GM12878 (cell line): ENCODE results near the gene PCSK2. TPM values are rescaled to one million over a fixed set of nuclear protein-coding genes. Genes with fewer than 3 reads are reported as not detected.

Experiments
- ATAC-seq: fragments of 200-7000 bp; cut with Tn5 transposase; 3 replicates; pipeline ENCODE4 v1.9.1; 2020; ENCODE audit warnings: mild to moderate bottlenecking, moderate library complexity
- BruUV-seq: library from RNA; stranded (reverse); fragments of 400-500 nt; replicated peaks from 2 replicates; lab custom pipeline; 2021; lab: Mats Ljungman, UMichigan
- CTCF ChIA-PET: fragments of 300-600 bp; sonication (Branson Sonifier 250); formaldehyde crosslinking; extraction: SDS; loops from one replicate; lab custom pipeline; 2021; ENCODE audit warnings: inconsistent platforms; lab: Yijun Ruan, JAX
- POLR2A ChIA-PET: fragments of 350-600 bp; formaldehyde crosslinking; extraction: SDS; loops from one replicate; lab custom pipeline; 2021; ENCODE audit warnings: inconsistent platforms; lab: Charles Lee
- RAD21 ChIA-PET: fragments of 300-600 bp; sonication (Branson Sonifier 250); formaldehyde crosslinking; loops from one replicate; lab custom pipeline; 2023; ENCODE audit warnings: antibody characterized with exemption; ENCODE audit not compliant: unreplicated experiment; lab: Charles Lee
- SMC1A ChIA-PET: fragments of 300-600 bp; sonication (Branson Sonifier 250); formaldehyde crosslinking; loops from one replicate; lab custom pipeline; 2023; ENCODE audit not compliant: unreplicated experiment, uncharacterized antibody; lab: Charles Lee
- DNase-seq: peaks from one replicate; pipeline ENCODE4 v3.0.0-alpha.2; 2011; ENCODE audit warnings: low read depth, low spot score
- FAIRE-seq: peaks from 3 replicates; lab custom pipeline; 2011; peaks lifted over from hg19 to GRCh38; lab: Jason Lieb, UNC
- H2AFZ ChIP-seq: 2 replicates; pipeline ENCODE4 v1.6.0; 2011; ENCODE audit warnings: low read depth, low read length, control low read depth; ENCODE audit not compliant: control insufficient read depth
- H3K27ac ChIP-seq: 2 replicates; pipeline ENCODE4 v1.5.1; 2011; ENCODE audit warnings: control low read depth; ENCODE audit not compliant: control insufficient read depth, insufficient read depth
- H3K27me3 ChIP-seq, 2 experiments: replicated peaks in 1 of 2; 2 replicates each; pipeline versions ENCODE4 v1.6.0 to v1.6.1; 2011; ENCODE audit warnings: low read length in 1 of 2; ENCODE audit not compliant: control insufficient read depth in 2 of 2, insufficient read depth in 2 of 2
- H3K36me3 ChIP-seq, 2 experiments: 2 replicates each; pipeline ENCODE4 v1.5.1; 2011; ENCODE audit warnings: low read length in 1 of 2; ENCODE audit not compliant: control insufficient read depth in 2 of 2, insufficient read depth in 2 of 2
- H3K4me1 ChIP-seq: 2 replicates; pipeline ENCODE4 v1.6.1; 2011; ENCODE audit warnings: mild to moderate bottlenecking, low read length, moderate library complexity, mixed read lengths; ENCODE audit not compliant: control insufficient read depth, insufficient read depth
- H3K4me2 ChIP-seq: 2 replicates; pipeline ENCODE4 v1.6.0; 2011; ENCODE audit warnings: control low read depth; ENCODE audit not compliant: control insufficient read depth, insufficient read depth
- H3K4me3 ChIP-seq: fragments of 200-600 bp; sonication (generic); 2 replicates; pipeline ENCODE4 v1.5.1; 2016
- H3K79me2 ChIP-seq: 2 replicates; pipeline ENCODE4 v1.6.0; 2011; ENCODE audit warnings: low read length; ENCODE audit not compliant: control insufficient read depth, insufficient read depth
- H3K9ac ChIP-seq: 2 replicates; pipeline ENCODE4 v1.8.0; 2011; ENCODE audit warnings: low read length, control low read depth, mixed read lengths; ENCODE audit not compliant: control insufficient read depth, insufficient read depth
- H3K9me3 ChIP-seq: replicated peaks from 3 replicates; pipeline ENCODE4 v1.5.1; 2011; ENCODE audit warnings: mild to moderate bottlenecking, low read length; ENCODE audit not compliant: control insufficient read depth, insufficient read depth
- H4K20me1 ChIP-seq: 2 replicates; pipeline ENCODE4 v1.6.0; 2011; ENCODE audit not compliant: control insufficient read depth, insufficient read depth
- BCL11A ChIP-seq: IDR thresholded peaks from 2 replicates; pipeline ENCODE4 v1.6.1; 2011; ENCODE audit warnings: low read depth, low read length
- CBX3 ChIP-seq: fragments of 200-600 bp; sonication (generic); IDR thresholded peaks from 2 replicates; pipeline ENCODE4 v1.6.1; 2016; ENCODE audit warnings: low read depth, borderline replicate concordance
- CEBPB ChIP-seq, 2 experiments: fragments of 150-350 bp in 1 of 2; IDR thresholded peaks; 2 replicates each; pipeline ENCODE4 v1.6.1; 2012 to 2014; ENCODE audit warnings: low read depth in 2 of 2, low read length in 2 of 2, borderline replicate concordance in 1 of 2, inconsistent platforms in 1 of 2
- EGR1 ChIP-seq, 2 experiments: IDR thresholded peaks; 1 replicate in 1 of 2; 2 replicates in 1 of 2; pipeline ENCODE4 v1.6.1; 2011 to 2012; ENCODE audit warnings: low read depth in 2 of 2, low read length in 2 of 2, borderline replicate concordance in 1 of 2, mild to moderate bottlenecking in 1 of 2, moderate library complexity in 1 of 2
- GABPA ChIP-seq: IDR thresholded peaks from 2 replicates; pipeline ENCODE4 v1.6.1; 2014; ENCODE audit warnings: antibody characterized with exemption, low read depth, mild to moderate bottlenecking, inconsistent platforms
- GATAD2B ChIP-seq: fragments of 450-650 bp; conservative IDR thresholded peaks from 2 replicates; pipeline ENCODE4 v1.6.1; 2017; ENCODE audit warnings: low read depth, mild to moderate bottlenecking, moderate library complexity
- HDAC6 ChIP-seq: fragments of 200-600 bp; sonication (generic); IDR thresholded peaks from one replicate; pipeline ENCODE4 v1.8.0; 2017; ENCODE audit warnings: antibody characterized with exemption; ENCODE audit not compliant: unreplicated experiment
- MYB ChIP-seq: fragments of 150-350 bp; IDR thresholded peaks from 2 replicates; pipeline ENCODE4 v1.6.1; 2014; ENCODE audit warnings: mild to moderate bottlenecking, low read depth, low read length, borderline replicate concordance
- NR2C2 ChIP-seq: IDR thresholded peaks from 2 replicates; pipeline ENCODE4 v1.6.1; 2011; ENCODE audit warnings: borderline replicate concordance, low read depth; ENCODE audit not compliant: control insufficient read depth, insufficient read length
- PKNOX1 ChIP-seq: fragments of 450-650 bp; IDR thresholded peaks from 2 replicates; pipeline ENCODE4 v1.6.1; 2016; ENCODE audit warnings: mild to moderate bottlenecking
- PRDM15 ChIP-seq: fragments of 450-650 bp; formaldehyde crosslinking; IDR thresholded peaks from 2 replicates; pipeline ENCODE4 v1.4.0; 2020; ENCODE audit warnings: mild to moderate bottlenecking, moderate library complexity
- RAD21 ChIP-seq: IDR thresholded peaks from 2 replicates; pipeline ENCODE4 v1.6.1; 2011; ENCODE audit warnings: mild to moderate bottlenecking, low read depth, low read length, moderate library complexity; ENCODE audit not compliant: insufficient read depth
- SIN3A ChIP-seq: IDR thresholded peaks from 2 replicates; pipeline ENCODE4 v1.6.1; 2012; ENCODE audit warnings: low read depth, low read length, improper control_type of control experiment
- SMAD5 ChIP-seq: IDR thresholded peaks from 2 replicates; pipeline ENCODE4 v1.6.1; 2016; ENCODE audit warnings: antibody characterized with exemption, low read depth
- YBX1 ChIP-seq: fragments of 450-650 bp; IDR thresholded peaks from 2 replicates; pipeline ENCODE4 v1.6.1; 2016; ENCODE audit warnings: antibody characterized with exemption
- ZBTB11 ChIP-seq: fragments of 450-650 bp; formaldehyde crosslinking; IDR thresholded peaks from 2 replicates; pipeline ENCODE4 v1.5.0; 2022; ENCODE audit warnings: mild to moderate bottlenecking, missing genetic modification characterization
- WGBS: methylation state at CpG from one replicate; pipeline ENCODE4 v1.1.6; 2016; ENCODE audit warnings: low lambda C conversion rate; ENCODE audit not compliant: insufficient replicate concordance, insufficient coverage; ENCODE audit errors: missing lambda C conversion rate; 5-methylcytosine and 5-hydroxymethylcytosine counted together
- in situ Hi-C: fragments of 300-500 bp; cut with MboI; formaldehyde crosslinking; loops from 9 replicates; pipeline ENCODE4 v1.14.3; 2018; ENCODE audit warnings: mixed read lengths
- intact Hi-C: fragments of 100-400 bp; cut with micrococcal nuclease; formaldehyde crosslinking; loops from one replicate; pipeline ENCODE4 v1.14.2; 2022; ENCODE audit not compliant: unreplicated experiment
- polyA plus RNA-seq, 11 experiments: library from polyadenylated mRNA; depleted of rRNA in 4 of 11; unstranded in 6 of 11; stranded (reverse) in 5 of 11; fragments of >200 nt; fragmentation: Nextera tagmentation in 4 of 11; fragmentation: Illumina TruSeq in 1 of 11; extraction: Ambion mirVana in 4 of 11; extraction: Trizol in 1 of 11; gene quantifications; 1 replicate in 1 of 11; 2 replicates in 10 of 11; pipeline versions ENCODE4 v1.2.1 to v1.2.3, GENCODE V29; 2011 to 2016; ENCODE audit warnings: inconsistent platforms in 2 of 11, missing spikeins in 2 of 11, low read depth in 1 of 11
- total RNA-seq, 4 experiments: library from RNA; depleted of rRNA in 3 of 4; stranded (reverse); fragments of >200 nt in 3 of 4; fragmentation: Illumina TruSeq in 1 of 4; extraction: Trizol in 1 of 4; gene quantifications; 2 replicates each; pipeline versions ENCODE4 v1.2.1 to v1.2.3, GENCODE V29; 2013 to 2021

Gene PCSK2
- total and polyA plus RNA-seq, 10 of the 15 experiments (the other 5 are each of a cell fraction or from before 2014, with no cell fraction given): not detected

- no peaks in the 10 kb centered on the region for H4K20me1 ChIP-seq
- no peaks in the 10 kb centered on the region for H3K9me3 ChIP-seq
- no peak overlapping the region for H3K4me3 ChIP-seq
- intact Hi-C loops (no loop called here), in situ Hi-C loops (no loop called here)
- H2AFZ ChIP-seq: no peak overlapping the region
- no peaks in the 10 kb centered on the region for H3K4me1 ChIP-seq
- FAIRE-seq: no peak
- CTCF ChIA-PET: no interaction called here
- H3K27me3 ChIP-seq: peaks cover 1 to 2% of the 10 kb centered on the region in 2 experiments; a peak in 3 of 4 replicates
- SMC1A ChIA-PET: no interaction called here
- no peak overlapping the region for H3K27ac ChIP-seq
- 49% methylated on average over 2 of the region's 2 CpGs for WGBS
- no TSS peak for BruUV-seq
- POLR2A ChIA-PET: no interaction called here
- RAD21 ChIA-PET: no interaction called here
- no peak overlapping the region for H3K9ac ChIP-seq
- no peaks in the 10 kb centered on the region for H3K79me2 ChIP-seq
- no peak for ATAC-seq
- no peak for DNase-seq
- TF ChIP-seq MYB (no peak), HDAC6 (no peak), BCL11A (no peak), PRDM15 (no peak), GATAD2B (no peak), RAD21 (no peak), NR2C2 (no peak), CBX3 (no peak), YBX1 (no peak), CEBPB (IDR thresholded peaks at IDR 0.05; ENCODE audit: borderline replicate concordance in 1 of 2, low read depth in 2 of 2, low read length in 2 of 2) (no peak), SMAD5 (no peak), EGR1 (IDR thresholded peaks at IDR 0.05; ENCODE audit: borderline replicate concordance in 1 of 2, low read depth in 2 of 2, low read length in 2 of 2) (no peak), GABPA (no peak), SIN3A (no peak), PKNOX1 (no peak), ZBTB11 (CRISPR knock-in tag) (no peak)
- TF ChIP-seq, all 136 proteins: peak for 0
- H3K4me2 ChIP-seq: no peak overlapping the region
- no peaks in the 10 kb centered on the region for H3K36me3 ChIP-seq
Observed at GRCh38 chr20:17485017-17485416, 258.2 kb downstream of the PCSK2 start.
